Smooth muscle cell (in vitro differentiated cells): ENCODE results near the gene PTPRN2. TPM values are rescaled to one million over a fixed set of nuclear protein-coding genes. Genes with fewer than 3 reads are reported as not detected.

Experiments
- DNase-seq: peaks from one replicate; lab custom pipeline; 2025; ENCODE audit not compliant: unreplicated experiment; lab: John Stamatoyannopoulos, UW
- H2AFZ ChIP-seq: fragments of 200-600 bp; sonication (generic); 2 replicates; pipeline ENCODE4 v1.6.0; 2016; ENCODE audit warnings: antibody characterized with exemption, low read depth, mild to moderate bottlenecking
- H3F3A ChIP-seq: fragments of 200-600 bp; sonication (generic); 2 replicates; pipeline ENCODE4 v1.6.0; 2017; ENCODE audit warnings: antibody characterized with exemption, low read depth
- H3K27ac ChIP-seq: fragments of 200-600 bp; sonication (generic); 2 replicates; pipeline ENCODE4 v1.5.1; 2016; ENCODE audit warnings: low read depth, mild to moderate bottlenecking
- H3K27me3 ChIP-seq: fragments of 200-600 bp; sonication (generic); 2 replicates; pipeline ENCODE4 v1.6.1; 2016; ENCODE audit warnings: low read depth, mild to moderate bottlenecking
- H3K36me3 ChIP-seq: fragments of 200-600 bp; sonication (generic); 2 replicates; pipeline ENCODE4 v1.5.1; 2016; ENCODE audit warnings: low read depth
- H3K4me1 ChIP-seq: fragments of 200-600 bp; sonication (generic); 2 replicates; pipeline ENCODE4 v1.5.1; 2016; ENCODE audit warnings: low read depth
- H3K4me2 ChIP-seq: fragments of 200-600 bp; sonication (generic); 2 replicates; pipeline ENCODE4 v1.6.0; 2016; ENCODE audit warnings: mild to moderate bottlenecking
- H3K4me3 ChIP-seq: fragments of 200-600 bp; sonication (generic); 2 replicates; pipeline ENCODE4 v1.5.1; 2016; ENCODE audit warnings: mild to moderate bottlenecking
- H3K79me2 ChIP-seq: fragments of 200-600 bp; sonication (generic); 2 replicates; pipeline ENCODE4 v1.6.0; 2016; ENCODE audit warnings: low read depth, mild to moderate bottlenecking
- H3K9ac ChIP-seq: fragments of 200-600 bp; sonication (generic); 2 replicates; pipeline ENCODE4 v1.6.0; 2016; ENCODE audit warnings: low read depth
- H3K9me3 ChIP-seq: fragments of 200-600 bp; sonication (generic); replicated peaks from 2 replicates; pipeline ENCODE4 v1.5.1; 2016; ENCODE audit warnings: low read depth
- H4K20me1 ChIP-seq: fragments of 200-600 bp; sonication (generic); 2 replicates; pipeline ENCODE4 v1.6.0; 2016; ENCODE audit warnings: low read depth
- WGBS: methylation state at CpG from one replicate; pipeline ENCODE4 v1.1.7; 2016; ENCODE audit warnings: low lambda C conversion rate; 5-methylcytosine and 5-hydroxymethylcytosine counted together
- polyA plus RNA-seq: library from polyadenylated mRNA; unstranded; fragments of >200 nt; fragmentation: Nextera tagmentation; extraction: Ambion mirVana; gene quantifications from 2 replicates; pipeline ENCODE4 v1.2.1, GENCODE V29; 2016
- total RNA-seq: library from RNA; depleted of rRNA; stranded (reverse); fragments of >200 nt; gene quantifications from 2 replicates; pipeline ENCODE4 v1.2.3, GENCODE V29; 2014
- TF ChIP-seq, protein P1 (sequence below): fragments of 200-600 bp; sonication (generic); IDR thresholded peaks from 2 replicates; pipeline ENCODE4 v1.5.1; 2017; ENCODE audit warnings: borderline replicate concordance, mild to moderate bottlenecking, antibody characterized with exemption; ENCODE audit not compliant: insufficient read depth, poor library complexity, severe bottlenecking

The PTPRN2 gene
- total and polyA plus RNA-seq, 2 experiments from 2014 or later = 0.09 to 0.87 TPM

DNA sequence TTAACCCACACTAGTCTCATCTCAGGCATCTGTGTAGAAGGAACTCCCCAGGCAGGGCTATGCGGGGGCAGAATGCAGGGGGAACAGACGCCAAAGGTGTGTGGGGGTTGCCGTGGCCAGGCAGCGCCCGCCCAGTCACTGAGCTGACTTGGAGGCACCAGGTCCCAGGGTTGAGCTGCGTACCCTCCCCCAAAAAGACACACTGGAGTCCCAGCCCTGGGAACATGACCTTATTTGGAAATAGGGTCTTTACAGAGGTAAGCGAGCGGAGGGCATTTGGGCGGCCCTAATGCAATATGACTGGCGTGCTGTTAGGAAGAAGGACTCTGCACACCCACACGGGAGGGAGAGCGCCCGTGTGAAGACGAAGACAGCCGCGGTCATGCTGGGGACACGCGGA is 976.3 kb downstream of the PTPRN2 start:
- Histone ChIP-seq H3K27ac (no peak overlapping the region), H3K36me3 (no peaks in the 10 kb centered on the region), H3K9ac (no peak overlapping the region), H3F3A (no peaks in the 10 kb centered on the region), H3K27me3 (no peaks in the 10 kb centered on the region), H3K4me2 (no peak overlapping the region), H3K79me2 (no peaks in the 10 kb centered on the region), H3K4me3 (no peak overlapping the region), H3K9me3 (no peaks in the 10 kb centered on the region), H3K4me1 (no peaks in the 10 kb centered on the region), H2AFZ (no peak overlapping the region), H4K20me1 (no peaks in the 10 kb centered on the region)
- 96% methylated on average over 16 of the region's 18 CpGs for WGBS
- TF ChIP-seq, protein P1, sequence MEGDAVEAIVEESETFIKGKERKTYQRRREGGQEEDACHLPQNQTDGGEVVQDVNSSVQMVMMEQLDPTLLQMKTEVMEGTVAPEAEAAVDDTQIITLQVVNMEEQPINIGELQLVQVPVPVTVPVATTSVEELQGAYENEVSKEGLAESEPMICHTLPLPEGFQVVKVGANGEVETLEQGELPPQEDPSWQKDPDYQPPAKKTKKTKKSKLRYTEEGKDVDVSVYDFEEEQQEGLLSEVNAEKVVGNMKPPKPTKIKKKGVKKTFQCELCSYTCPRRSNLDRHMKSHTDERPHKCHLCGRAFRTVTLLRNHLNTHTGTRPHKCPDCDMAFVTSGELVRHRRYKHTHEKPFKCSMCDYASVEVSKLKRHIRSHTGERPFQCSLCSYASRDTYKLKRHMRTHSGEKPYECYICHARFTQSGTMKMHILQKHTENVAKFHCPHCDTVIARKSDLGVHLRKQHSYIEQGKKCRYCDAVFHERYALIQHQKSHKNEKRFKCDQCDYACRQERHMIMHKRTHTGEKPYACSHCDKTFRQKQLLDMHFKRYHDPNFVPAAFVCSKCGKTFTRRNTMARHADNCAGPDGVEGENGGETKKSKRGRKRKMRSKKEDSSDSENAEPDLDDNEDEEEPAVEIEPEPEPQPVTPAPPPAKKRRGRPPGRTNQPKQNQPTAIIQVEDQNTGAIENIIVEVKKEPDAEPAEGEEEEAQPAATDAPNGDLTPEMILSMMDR = no peak
- DNase-seq = no peak

DNA sequence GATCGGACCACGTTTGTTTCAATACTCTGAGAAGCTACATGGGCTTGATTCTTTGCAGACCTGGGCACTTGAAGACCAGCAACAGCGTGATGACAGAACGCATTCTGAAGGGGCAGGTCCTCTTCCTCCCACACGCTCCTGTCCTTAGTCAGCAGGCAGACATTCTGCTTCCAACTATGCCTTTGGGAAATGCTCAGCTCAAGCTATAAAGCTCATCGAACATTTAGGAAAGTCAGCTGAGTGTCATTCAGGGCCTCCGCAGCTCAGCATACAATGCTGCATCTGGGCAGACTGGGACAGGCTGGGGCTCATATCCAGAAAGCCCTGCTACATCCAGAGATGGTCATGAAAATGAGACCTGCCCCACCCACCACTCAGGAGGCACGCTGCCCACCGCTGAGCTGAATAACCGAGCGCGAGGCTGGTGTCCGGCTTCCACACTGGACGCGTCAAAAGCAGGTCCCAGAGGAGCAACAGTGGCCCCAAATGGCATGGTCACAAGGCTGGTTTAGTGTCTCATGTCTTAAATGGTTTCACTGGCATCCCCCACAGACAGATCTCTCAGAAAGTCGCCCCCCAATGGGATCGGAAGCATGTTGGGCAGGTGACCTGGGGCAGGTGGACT is 976.8 kb downstream of the PTPRN2 start:
- Histone ChIP-seq H4K20me1 (no peaks in the 10 kb centered on the region), H3K4me2 (no peak overlapping the region), H3K9me3 (no peaks in the 10 kb centered on the region), H3K4me1 (no peaks in the 10 kb centered on the region), H3F3A (no peaks in the 10 kb centered on the region), H3K36me3 (no peaks in the 10 kb centered on the region), H3K4me3 (no peak overlapping the region), H3K27me3 (no peaks in the 10 kb centered on the region), H2AFZ (no peak overlapping the region), H3K27ac (no peak overlapping the region), H3K79me2 (no peaks in the 10 kb centered on the region), H3K9ac (no peak overlapping the region)
- TF ChIP-seq, protein P1 = no peak
- WGBS = 89% methylated on average over 17 of the region's 17 CpGs
- no peak for DNase-seq

DNA sequence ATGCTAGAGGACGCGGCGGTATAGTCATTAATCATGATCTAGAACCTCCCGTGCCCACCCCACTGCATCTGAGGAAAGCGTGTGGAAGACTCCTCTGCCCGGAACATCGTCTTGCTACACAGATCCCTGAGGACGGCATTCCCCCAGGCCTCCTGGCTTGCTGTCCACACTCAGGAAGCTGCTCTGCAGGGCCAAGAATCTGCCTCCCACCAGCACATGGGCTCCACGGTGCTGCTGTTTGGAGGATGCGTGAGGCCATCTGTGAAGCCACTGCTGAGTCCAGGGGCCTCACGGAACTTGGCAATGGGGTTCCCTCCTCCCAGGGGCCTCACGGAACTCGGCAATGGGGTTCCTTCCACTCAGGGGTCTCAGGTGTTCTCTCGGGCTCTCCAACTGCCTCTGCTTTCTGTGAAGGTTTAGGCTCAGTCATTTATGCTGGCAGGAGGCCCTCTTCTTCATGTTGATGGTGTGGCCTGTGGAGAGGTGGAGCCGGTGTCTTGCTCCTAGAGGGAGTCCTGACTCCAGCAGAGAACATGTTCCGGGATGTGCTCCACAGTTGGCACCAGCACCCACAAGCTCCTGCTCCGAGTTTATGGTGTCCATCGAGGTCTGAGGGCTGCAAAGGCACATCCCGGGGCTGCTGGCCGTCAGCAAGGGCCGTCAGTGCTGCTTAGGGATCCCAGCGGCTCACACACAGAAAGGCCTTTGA is 977.5 kb downstream of the PTPRN2 start:
- WGBS = 94% methylated on average over 22 of the region's 22 CpGs
- Histone ChIP-seq H3K27ac (no peak overlapping the region), H3K4me3 (no peak overlapping the region), H3K79me2 (no peaks in the 10 kb centered on the region), H3K4me2 (no peak overlapping the region), H3K4me1 (no peaks in the 10 kb centered on the region), H2AFZ (no peak overlapping the region), H3K36me3 (no peaks in the 10 kb centered on the region), H3K27me3 (no peaks in the 10 kb centered on the region), H3K9ac (no peak overlapping the region), H3K9me3 (no peaks in the 10 kb centered on the region), H4K20me1 (no peaks in the 10 kb centered on the region), H3F3A (no peaks in the 10 kb centered on the region)
- DNase-seq = no peak
- TF ChIP-seq, protein P1 = no peak
